Testis (tissue), 3 donors: Measurements from ENCODE around the gene RNU6-7. TPM values are rescaled to one million over a fixed set of nuclear protein-coding genes. Genes with fewer than 3 reads are reported as not detected.

ENCODE experiments used
- DNase-seq: peaks from one replicate; pipeline ENCODE4 v3.0.0-alpha.2; 2019
- H3K27ac ChIP-seq, 2 donors: fragments of 200-600 bp; sonication (generic); one replicate each; pipeline ENCODE4 v1.5.1; 2019
- H3K27me3 ChIP-seq: fragments of 200-600 bp; sonication (generic); one replicate; pipeline ENCODE4 v1.5.1; 2019
- H3K36me3 ChIP-seq: fragments of 200-600 bp; sonication (generic); one replicate; pipeline ENCODE4 v1.5.1; 2017; ENCODE audit warnings: low read depth; ENCODE audit errors: missing control alignments
- H3K4me1 ChIP-seq: fragments of 200-600 bp; sonication (generic); one replicate; pipeline ENCODE4 v1.5.1; 2019
- H3K4me3 ChIP-seq, 2 donors: fragments of 200-600 bp; sonication (generic); one replicate each; pipeline ENCODE4 v1.5.1; 2017 to 2019
- H3K9me3 ChIP-seq: fragments of 200-600 bp; sonication (generic); one replicate; pipeline ENCODE4 v1.5.1; 2017
- POLR2A ChIP-seq: fragments of 450-650 bp; IDR thresholded peaks from one replicate; pipeline ENCODE4 v1.6.1; 2017; ENCODE audit warnings: antibody characterized with exemption, mild to moderate bottlenecking, moderate library complexity
- WGBS, 2 donors: methylation state at CpG; one replicate each; pipeline ENCODE4 v1.1.5; 2018; 5-methylcytosine and 5-hydroxymethylcytosine counted together
- intact Hi-C: fragments of 100-400 bp; cut with DNase I; formaldehyde crosslinking; loops from one replicate; pipeline ENCODE4 v1.15.1; 2023; ENCODE audit warnings: low total_unique reads
- polyA plus RNA-seq: library from polyadenylated mRNA; stranded (reverse); fragments of 350-450 nt; fragmentation: Illumina TruSeq; extraction: RNeasy Lipid Tissue Mini Kit (QIAGEN cat#74804); gene quantifications from one replicate; pipeline ENCODE4 v1.2.3, GENCODE V29; 2014; ENCODE audit warnings: low read depth, low replicate concordance; ENCODE audit not compliant: insufficient read depth
- total RNA-seq, 2 donors: library from RNA; depleted of rRNA; stranded (reverse); fragments of >200 nt; gene quantifications; one replicate each; pipeline ENCODE4 v1.2.3, GENCODE V29; 2016
- TF ChIP-seq, protein P1 (sequence below), 3 experiments: fragments of 450-650 bp in 2 of 3; fragments of 200-600 bp in 1 of 3; sonication (generic) in 1 of 3; IDR thresholded peaks; one replicate each; pipeline ENCODE4 v1.5.1; 2016 to 2019; ENCODE audit warnings: antibody characterized with exemption in 3 of 3, mild to moderate bottlenecking in 2 of 3, moderate library complexity in 1 of 3

RNU6-7 gene
- total and polyA plus RNA-seq, 3 donors from 2014 or later: not detected

GRCh38 chr14:32171469-32171868, 30.4 kb upstream of the RNU6-7 start:
- intact Hi-C loops: no loop called here
- WGBS, 2 donors: 70% methylated on average over 5 of the region's 5 CpGs

DNA sequence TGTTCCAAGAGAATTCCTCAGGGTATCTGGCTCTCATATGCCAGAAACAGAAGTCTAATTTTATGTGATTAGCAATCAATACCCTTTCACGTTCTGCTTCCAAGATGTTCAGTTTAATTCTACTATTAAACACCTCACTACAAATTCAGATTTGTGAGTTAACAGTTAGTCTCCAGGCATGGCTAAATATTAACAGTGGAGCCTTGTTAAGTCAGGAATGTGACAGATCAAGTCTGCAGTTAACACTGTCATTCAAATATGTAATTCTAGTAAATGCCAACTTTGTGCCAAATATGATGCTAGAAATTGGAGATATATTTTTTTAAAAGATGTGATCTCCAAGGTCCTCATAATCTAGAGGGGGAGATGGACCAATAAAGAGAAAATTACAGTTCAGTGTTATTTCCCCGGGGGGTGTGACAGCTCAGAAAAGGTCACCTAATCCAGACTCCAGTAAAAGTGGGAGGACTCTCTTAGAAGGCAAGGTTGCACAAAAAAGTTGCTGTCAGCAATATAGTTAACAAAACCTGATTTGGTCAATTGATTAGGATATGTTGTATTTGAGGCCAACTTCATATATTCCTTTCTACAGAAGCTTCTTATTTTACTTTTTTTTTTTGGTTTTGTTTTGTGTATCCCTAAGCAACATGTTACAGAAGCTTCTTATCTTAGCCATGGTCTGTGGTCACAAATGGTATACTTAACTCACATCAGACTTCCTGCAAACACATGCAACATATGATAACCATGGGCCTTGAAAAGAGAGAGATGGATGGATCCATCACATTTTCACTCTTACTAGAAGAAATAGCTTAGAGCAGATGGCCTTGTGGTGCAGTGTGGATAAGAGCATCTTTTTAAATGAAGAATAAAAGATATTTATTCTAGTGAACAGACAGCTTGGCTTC, 18.4 kb upstream of the RNU6-7 start:
- intact Hi-C loops: no loop called here
- no peaks in the 10 kb centered on the region for H3K36me3 ChIP-seq
- TF ChIP-seq POLR2A: no peak
- TF ChIP-seq, protein P1, sequence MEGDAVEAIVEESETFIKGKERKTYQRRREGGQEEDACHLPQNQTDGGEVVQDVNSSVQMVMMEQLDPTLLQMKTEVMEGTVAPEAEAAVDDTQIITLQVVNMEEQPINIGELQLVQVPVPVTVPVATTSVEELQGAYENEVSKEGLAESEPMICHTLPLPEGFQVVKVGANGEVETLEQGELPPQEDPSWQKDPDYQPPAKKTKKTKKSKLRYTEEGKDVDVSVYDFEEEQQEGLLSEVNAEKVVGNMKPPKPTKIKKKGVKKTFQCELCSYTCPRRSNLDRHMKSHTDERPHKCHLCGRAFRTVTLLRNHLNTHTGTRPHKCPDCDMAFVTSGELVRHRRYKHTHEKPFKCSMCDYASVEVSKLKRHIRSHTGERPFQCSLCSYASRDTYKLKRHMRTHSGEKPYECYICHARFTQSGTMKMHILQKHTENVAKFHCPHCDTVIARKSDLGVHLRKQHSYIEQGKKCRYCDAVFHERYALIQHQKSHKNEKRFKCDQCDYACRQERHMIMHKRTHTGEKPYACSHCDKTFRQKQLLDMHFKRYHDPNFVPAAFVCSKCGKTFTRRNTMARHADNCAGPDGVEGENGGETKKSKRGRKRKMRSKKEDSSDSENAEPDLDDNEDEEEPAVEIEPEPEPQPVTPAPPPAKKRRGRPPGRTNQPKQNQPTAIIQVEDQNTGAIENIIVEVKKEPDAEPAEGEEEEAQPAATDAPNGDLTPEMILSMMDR (IDR thresholded peaks at IDR 0.05): no peak
- H3K4me3 ChIP-seq: no peak overlapping the region
- H3K27ac ChIP-seq: no peak overlapping the region
- no peak for DNase-seq
- 87 to 89% methylated on average over 2 of the region's 2 CpGs for WGBS, 2 donors
- no peaks in the 10 kb centered on the region for H3K9me3 ChIP-seq
- H3K27me3 ChIP-seq: no peaks in the 10 kb centered on the region
- H3K4me1 ChIP-seq: no peaks in the 10 kb centered on the region

More at GRCh38 chr14:32171469-32171868, 30.4 kb upstream of the RNU6-7 start:
- no peak for TF ChIP-seq POLR2A
- TF ChIP-seq, protein P1 (IDR thresholded peaks at IDR 0.05): no peak
- no peaks in the 10 kb centered on the region for H3K36me3 ChIP-seq
- no peaks in the 10 kb centered on the region for H3K4me1 ChIP-seq
- H3K9me3 ChIP-seq: no peaks in the 10 kb centered on the region
- H3K27me3 ChIP-seq: no peaks in the 10 kb centered on the region
- no peak overlapping the region for H3K4me3 ChIP-seq
- H3K27ac ChIP-seq: no peak overlapping the region
- no peak for DNase-seq

DNA sequence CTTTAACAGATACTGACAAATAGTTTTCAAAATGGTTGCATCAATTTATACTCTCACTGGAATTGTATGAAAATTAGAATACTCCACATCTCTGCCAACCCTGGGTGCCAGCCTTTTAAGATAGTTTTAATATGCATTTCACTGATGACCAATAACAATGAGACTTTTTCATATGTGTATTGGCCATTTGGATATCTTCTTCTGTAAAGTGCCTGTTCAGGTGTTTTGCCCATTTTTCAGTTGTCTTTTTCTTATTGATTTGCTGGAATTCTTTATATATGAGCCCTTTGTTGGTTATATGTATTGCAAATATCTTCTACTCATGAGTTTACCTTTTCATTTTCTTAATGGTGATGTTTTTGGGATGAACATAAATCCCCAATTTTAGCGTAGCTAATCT, 16.7 kb upstream of the RNU6-7 start:
- Histone ChIP-seq H3K9me3 (no peaks in the 10 kb centered on the region), H3K4me3 (no peak overlapping the region), H3K27me3 (no peaks in the 10 kb centered on the region), H3K27ac (no peak overlapping the region), H3K36me3 (no peaks in the 10 kb centered on the region), H3K4me1 (no peaks in the 10 kb centered on the region)
- no peak for TF ChIP-seq POLR2A
- TF ChIP-seq, protein P1 (IDR thresholded peaks at IDR 0.05): no peak
- intact Hi-C loops: no loop called here
- DNase-seq: no peak
- 88 to 100% methylated on average over 1 of the region's 1 CpG for WGBS, 2 donors

DNA sequence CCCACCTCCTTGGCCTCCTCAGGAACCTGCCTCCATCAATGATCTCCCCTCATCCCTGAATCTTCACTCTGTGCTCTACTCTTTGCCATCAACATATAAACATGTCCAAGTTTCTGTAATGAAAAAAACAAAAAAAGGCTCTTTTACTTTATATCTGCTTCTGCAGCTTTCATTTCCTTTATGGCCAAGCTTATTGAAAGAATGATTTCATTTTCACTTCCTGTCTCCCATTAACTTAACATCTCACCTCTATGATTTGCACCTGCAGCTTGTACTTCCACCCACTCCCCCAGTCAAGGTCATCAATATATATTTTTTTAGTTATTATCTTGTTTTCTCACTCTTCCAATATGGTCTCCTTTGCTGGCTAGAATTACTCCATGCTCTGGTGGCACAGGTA, 15.6 kb upstream of the RNU6-7 start:
- intact Hi-C loops: no loop called here
- no peaks in the 10 kb centered on the region for H3K36me3 ChIP-seq
- no peaks in the 10 kb centered on the region for H3K9me3 ChIP-seq
- H3K27ac ChIP-seq: no peak overlapping the region
- H3K27me3 ChIP-seq: no peaks in the 10 kb centered on the region
- H3K4me1 ChIP-seq: no peaks in the 10 kb centered on the region
- no peak overlapping the region for H3K4me3 ChIP-seq
- DNase-seq: no peak
- TF ChIP-seq, protein P1 (IDR thresholded peaks at IDR 0.05): no peak
- TF ChIP-seq POLR2A: no peak

DNA sequence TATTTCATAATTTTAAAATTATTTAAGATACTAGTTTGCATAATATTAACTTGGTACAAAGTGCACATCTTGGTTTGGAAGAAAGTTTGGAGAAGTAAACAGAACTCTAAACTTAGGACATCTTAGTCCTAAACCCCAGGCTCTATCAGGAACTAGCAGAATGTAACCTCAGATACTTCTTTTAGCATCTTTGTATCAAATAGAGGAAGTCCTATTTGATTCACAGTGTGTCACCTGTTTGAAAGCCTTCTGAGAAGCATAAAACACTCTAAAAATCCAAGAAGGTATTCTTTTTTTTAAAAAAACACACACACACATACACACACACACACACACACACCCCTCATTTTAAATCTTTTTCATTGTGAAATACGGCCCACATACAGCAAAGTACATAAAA, 12.0 kb upstream of the RNU6-7 start:
- intact Hi-C loops: no loop called here
- no peak overlapping the region for H3K27ac ChIP-seq
- TF ChIP-seq, protein P1 (IDR thresholded peaks at IDR 0.05): no peak
- TF ChIP-seq POLR2A: no peak
- no peaks in the 10 kb centered on the region for H3K36me3 ChIP-seq
- WGBS, 2 donors: 72 to 81% methylated on average over 1 of the region's 1 CpG
- H3K9me3 ChIP-seq: no peaks in the 10 kb centered on the region
- DNase-seq: no peak
- no peaks in the 10 kb centered on the region for H3K27me3 ChIP-seq
- no peaks in the 10 kb centered on the region for H3K4me1 ChIP-seq
- H3K4me3 ChIP-seq: no peak overlapping the region
